Sigmoid colon (tissue), 4 donors: ENCODE measurements around the gene PLA2R1.

ENCODE experiments used
- EP300 ChIP-seq, 4 donors: sonication (generic); formaldehyde crosslinking; IDR thresholded peaks; one replicate each; pipeline ENCODE4 v1.6.1; 2017; ENCODE audit warnings: antibody characterized with exemption in 4 of 4
- POLR2A ChIP-seq, 2 donors: fragments of 450-650 bp; IDR thresholded peaks; one replicate each; pipeline ENCODE4 v1.6.1; 2016; ENCODE audit warnings: antibody characterized with exemption in 2 of 2, mild to moderate bottlenecking in 2 of 2, moderate library complexity in 2 of 2
- POLR2AphosphoS5 ChIP-seq, 4 donors: sonication (generic); formaldehyde crosslinking; IDR thresholded peaks; one replicate each; pipeline ENCODE4 v1.6.1; 2017; ENCODE audit warnings: antibody characterized with exemption in 4 of 4
- TF ChIP-seq, protein P1 (sequence below), 4 experiments: fragments of 450-650 bp in 3 of 4; fragments of 200-600 bp in 1 of 4; IDR thresholded peaks; one replicate each; pipeline ENCODE4 v1.5.1; 2016 to 2019; ENCODE audit warnings: antibody characterized with exemption in 4 of 4, mild to moderate bottlenecking in 3 of 4, moderate library complexity in 2 of 4

- TF ChIP-seq, protein P1, sequence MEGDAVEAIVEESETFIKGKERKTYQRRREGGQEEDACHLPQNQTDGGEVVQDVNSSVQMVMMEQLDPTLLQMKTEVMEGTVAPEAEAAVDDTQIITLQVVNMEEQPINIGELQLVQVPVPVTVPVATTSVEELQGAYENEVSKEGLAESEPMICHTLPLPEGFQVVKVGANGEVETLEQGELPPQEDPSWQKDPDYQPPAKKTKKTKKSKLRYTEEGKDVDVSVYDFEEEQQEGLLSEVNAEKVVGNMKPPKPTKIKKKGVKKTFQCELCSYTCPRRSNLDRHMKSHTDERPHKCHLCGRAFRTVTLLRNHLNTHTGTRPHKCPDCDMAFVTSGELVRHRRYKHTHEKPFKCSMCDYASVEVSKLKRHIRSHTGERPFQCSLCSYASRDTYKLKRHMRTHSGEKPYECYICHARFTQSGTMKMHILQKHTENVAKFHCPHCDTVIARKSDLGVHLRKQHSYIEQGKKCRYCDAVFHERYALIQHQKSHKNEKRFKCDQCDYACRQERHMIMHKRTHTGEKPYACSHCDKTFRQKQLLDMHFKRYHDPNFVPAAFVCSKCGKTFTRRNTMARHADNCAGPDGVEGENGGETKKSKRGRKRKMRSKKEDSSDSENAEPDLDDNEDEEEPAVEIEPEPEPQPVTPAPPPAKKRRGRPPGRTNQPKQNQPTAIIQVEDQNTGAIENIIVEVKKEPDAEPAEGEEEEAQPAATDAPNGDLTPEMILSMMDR (IDR thresholded peaks at IDR 0.05) = no peak
- no peak for TF ChIP-seq POLR2AphosphoS5 (IDR thresholded peaks at IDR 0.05)
- no peak for TF ChIP-seq POLR2A (IDR thresholded peaks at IDR 0.05)
- TF ChIP-seq EP300 (IDR thresholded peaks at IDR 0.05) = no peak
Measured at GRCh38 chr2:160042054-160042453, 20.4 kb downstream of the PLA2R1 start.
